ENCODE results near the gene GRID2IP.

- TF ChIP-seq, protein P1, sequence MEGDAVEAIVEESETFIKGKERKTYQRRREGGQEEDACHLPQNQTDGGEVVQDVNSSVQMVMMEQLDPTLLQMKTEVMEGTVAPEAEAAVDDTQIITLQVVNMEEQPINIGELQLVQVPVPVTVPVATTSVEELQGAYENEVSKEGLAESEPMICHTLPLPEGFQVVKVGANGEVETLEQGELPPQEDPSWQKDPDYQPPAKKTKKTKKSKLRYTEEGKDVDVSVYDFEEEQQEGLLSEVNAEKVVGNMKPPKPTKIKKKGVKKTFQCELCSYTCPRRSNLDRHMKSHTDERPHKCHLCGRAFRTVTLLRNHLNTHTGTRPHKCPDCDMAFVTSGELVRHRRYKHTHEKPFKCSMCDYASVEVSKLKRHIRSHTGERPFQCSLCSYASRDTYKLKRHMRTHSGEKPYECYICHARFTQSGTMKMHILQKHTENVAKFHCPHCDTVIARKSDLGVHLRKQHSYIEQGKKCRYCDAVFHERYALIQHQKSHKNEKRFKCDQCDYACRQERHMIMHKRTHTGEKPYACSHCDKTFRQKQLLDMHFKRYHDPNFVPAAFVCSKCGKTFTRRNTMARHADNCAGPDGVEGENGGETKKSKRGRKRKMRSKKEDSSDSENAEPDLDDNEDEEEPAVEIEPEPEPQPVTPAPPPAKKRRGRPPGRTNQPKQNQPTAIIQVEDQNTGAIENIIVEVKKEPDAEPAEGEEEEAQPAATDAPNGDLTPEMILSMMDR (IDR thresholded peaks at IDR 0.05): no peak
- no peak for TF ChIP-seq POLR2A (IDR thresholded peaks at IDR 0.05)
These were observed at the start of gene GRID2IP for GRCh38 chr7:6551016-6551511.

Data from prostate gland (tissue), 2 donors.